GM21423 (cell line): Measurements from ENCODE around the gene RNU5D-1.
"Not testable (repeated sequence)": the region's sequence is repeated elsewhere in the genome, so short reads cannot be mapped to it uniquely, and the experiment has no call there.

Experiments used
- ATAC-seq: cut with Tn5 transposase; IDR thresholded peaks from one replicate; pipeline ENCODE4 v1.9.1; 2021; ENCODE audit warnings: mild to moderate bottlenecking, moderate library complexity; ENCODE audit not compliant: unreplicated experiment

Gene RNU5D-1

GRCh38 chr1:44730741-44731512, at the start of gene RNU5D-1:
RNU5D-1 (minus strand) TSS chr1:44731170.
- ATAC-seq: peak; percentile 65

- ATAC-seq: no peak
Observed at GRCh38 chr1:44780583-44781121, 49.7 kb upstream of the RNU5D-1 start.

- ATAC-seq: no peak
Observed at GRCh38 chr1:44778705-44779576, 48.0 kb upstream of the RNU5D-1 start.

- ATAC-seq: no peak
Observed at GRCh38 chr1:44777969-44778635, 47.1 kb upstream of the RNU5D-1 start.

GRCh38 chr1:44777547-44777946, 46.6 kb upstream of the RNU5D-1 start:
- no peak for ATAC-seq

GRCh38 chr1:44776730-44777068, 45.7 kb upstream of the RNU5D-1 start:
- no peak for ATAC-seq

- ATAC-seq: peak; percentile 23
Observed at GRCh38 chr1:44775930-44776729, 45.2 kb upstream of the RNU5D-1 start.

GRCh38 chr1:44775078-44775929, 44.3 kb upstream of the RNU5D-1 start, which contains the start of gene RPS8:
RPS8 (plus strand) TSS chr1:44775540; CDS start chr1:44775597, 57 bp downstream.
- ATAC-seq: peak; percentile 79

- not testable (repeated sequence) for ATAC-seq
Observed at GRCh38 chr1:44766421-44766820, 35.5 kb upstream of the RNU5D-1 start.

GRCh38 chr1:44760876-44761275, 29.9 kb upstream of the RNU5D-1 start:
- no peak for ATAC-seq

- no peak for ATAC-seq
Observed at GRCh38 chr1:44759077-44759476, 28.1 kb upstream of the RNU5D-1 start.

- ATAC-seq: peak; percentile 69
Observed at GRCh38 chr1:44757420-44757819, 26.4 kb upstream of the RNU5D-1 start.

- no peak for ATAC-seq
Observed at GRCh38 chr1:44747878-44748277, 16.9 kb upstream of the RNU5D-1 start.

- ATAC-seq: no peak
Observed at GRCh38 chr1:44743211-44743610, 12.2 kb upstream of the RNU5D-1 start.

- no peak for ATAC-seq
Observed at GRCh38 chr1:44740179-44740617, 9.2 kb upstream of the RNU5D-1 start.

GRCh38 chr1:44739307-44740178, 8.6 kb upstream of the RNU5D-1 start, which contains the start of gene KIF2C:
KIF2C (plus strand) TSS chr1:44739837; CDS start chr1:44739933, 96 bp downstream.
- peak; percentile 99 for ATAC-seq

GRCh38 chr1:44738953-44739306, 8.0 kb upstream of the RNU5D-1 start:
- not testable (repeated sequence) for ATAC-seq

- no peak for ATAC-seq
Observed at GRCh38 chr1:44735992-44736391, 5.0 kb upstream of the RNU5D-1 start.
